ENCODE data around the gene ULBP3.
"Not testable (repeated sequence)": the region's sequence is repeated elsewhere in the genome, so short reads cannot be mapped to it uniquely, and the experiment has no call there.

Gene ULBP3

GRCh38 chr6:150014623-150015280 lies 54.2 kb downstream of the ULBP3 start:
- not testable (repeated sequence) for DNase-seq

GRCh38 chr6:150013785-150014622 lies 54.9 kb downstream of the ULBP3 start:
- DNase-seq, result not testable (repeated sequence)

GRCh38 chr6:150012846-150013784 lies 55.8 kb downstream of the ULBP3 start:
- DNase-seq, result not testable (repeated sequence)

Measured in stimulated activated CD4-positive, alpha-beta T cell treated with anti-CD3 and anti-CD28 coated beads, Interleukin-4, amount 100 ng/mL, for 24 hours (primary cell).